ENCODE results near the gene BTN2A1.

Gene BTN2A1

DNA sequence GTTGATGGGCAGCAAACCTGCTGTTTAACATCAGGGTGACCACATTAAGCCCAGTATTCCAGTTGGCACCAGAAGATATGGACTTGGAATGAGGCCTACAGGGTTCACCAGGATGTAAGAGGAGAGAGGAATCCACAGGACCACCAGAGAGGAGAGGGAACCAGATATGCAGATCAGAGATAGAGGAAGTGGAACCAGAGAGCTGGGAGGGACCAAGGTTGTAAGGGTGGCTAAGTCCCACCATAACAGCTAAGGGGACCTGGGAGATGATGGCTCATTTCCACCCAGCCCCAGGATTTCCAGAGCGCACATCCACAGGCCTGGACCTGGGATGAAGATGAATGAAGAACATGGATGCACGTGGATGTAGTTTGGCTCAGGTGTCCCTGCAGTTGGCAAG, 11.1 kb downstream of the BTN2A1 start:
- DNase-seq (ENCODE audit: low spot score) = no peak

- no peak for DNase-seq (ENCODE audit: low spot score)
Observed at GRCh38 chr6:26470643-26471042, 12.9 kb downstream of the BTN2A1 start.

DNA sequence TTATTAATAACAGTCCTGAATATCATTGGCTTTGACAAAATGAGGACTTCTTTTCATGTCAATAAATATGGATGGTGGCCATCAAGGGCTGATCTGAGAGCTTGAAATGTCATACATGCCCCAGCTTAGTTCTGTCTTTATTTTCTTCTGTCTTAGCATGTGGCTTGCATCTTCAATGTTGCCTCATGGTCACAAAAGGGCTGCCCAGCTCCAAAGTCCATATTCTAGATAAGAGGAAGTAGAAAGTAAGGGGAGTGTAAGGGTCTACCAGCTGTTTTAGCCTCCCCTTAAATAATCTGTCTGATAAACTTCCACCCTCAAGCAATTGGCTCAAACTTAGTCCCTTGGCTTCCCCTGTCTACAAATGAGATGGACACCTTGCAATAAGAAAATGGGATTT, 14.2 kb downstream of the BTN2A1 start:
- no peak for DNase-seq (ENCODE audit: low spot score)

DNA sequence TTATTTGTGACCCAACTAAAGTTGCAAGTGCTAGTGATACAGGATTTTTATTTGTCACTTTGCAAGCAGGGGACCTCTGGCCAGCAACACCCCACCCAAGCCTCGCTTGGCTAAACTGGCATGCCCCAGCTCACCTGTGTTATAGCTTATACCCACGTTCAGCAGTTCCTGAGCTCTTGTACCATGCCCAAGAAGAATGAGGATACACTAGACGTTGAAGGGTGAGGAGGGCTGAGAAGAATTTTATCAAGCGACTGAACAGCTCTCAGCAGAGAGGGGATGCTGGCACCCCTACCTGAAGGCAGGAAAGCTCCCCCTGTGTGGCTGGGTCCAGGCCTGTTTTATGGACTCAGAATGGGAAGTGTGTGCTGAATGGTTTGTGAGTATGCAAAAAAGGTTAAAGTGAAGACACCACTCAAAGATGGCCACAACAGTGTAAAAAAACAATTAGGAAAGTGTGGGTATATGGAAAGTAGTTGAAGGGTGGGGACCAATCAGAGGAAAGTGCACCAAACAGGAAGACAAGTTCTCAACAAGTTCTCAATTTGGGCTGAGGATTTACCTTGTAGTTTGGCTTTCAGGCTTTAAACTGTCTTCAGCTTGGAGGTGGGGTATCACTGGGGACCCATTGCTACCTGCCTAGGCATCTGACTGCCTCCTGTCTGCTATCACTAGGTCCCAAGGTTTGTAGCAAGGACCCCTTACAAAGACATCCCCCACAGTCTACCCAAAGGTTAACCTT, 15.0 kb downstream of the BTN2A1 start:
- DNase-seq (ENCODE audit: low spot score) = no peak

- DNase-seq (ENCODE audit: low spot score) = no peak
Observed at GRCh38 chr6:26473429-26473757, 15.6 kb downstream of the BTN2A1 start.

- DNase-seq (ENCODE audit: low spot score) = peak; percentile 96
Observed at GRCh38 chr6:26473758-26474438, 16.1 kb downstream of the BTN2A1 start.

GRCh38 chr6:26474439-26474881, 16.7 kb downstream of the BTN2A1 start:
- DNase-seq (ENCODE audit: low spot score) = no peak

- no peak for DNase-seq (ENCODE audit: low spot score)
Observed at GRCh38 chr6:26475823-26476729, 18.3 kb downstream of the BTN2A1 start.

GRCh38 chr6:26476896-26477295, 19.1 kb downstream of the BTN2A1 start:
- DNase-seq (ENCODE audit: low spot score) = no peak

GRCh38 chr6:26477426-26477825, 19.7 kb downstream of the BTN2A1 start:
- DNase-seq (ENCODE audit: low spot score) = no peak

DNA sequence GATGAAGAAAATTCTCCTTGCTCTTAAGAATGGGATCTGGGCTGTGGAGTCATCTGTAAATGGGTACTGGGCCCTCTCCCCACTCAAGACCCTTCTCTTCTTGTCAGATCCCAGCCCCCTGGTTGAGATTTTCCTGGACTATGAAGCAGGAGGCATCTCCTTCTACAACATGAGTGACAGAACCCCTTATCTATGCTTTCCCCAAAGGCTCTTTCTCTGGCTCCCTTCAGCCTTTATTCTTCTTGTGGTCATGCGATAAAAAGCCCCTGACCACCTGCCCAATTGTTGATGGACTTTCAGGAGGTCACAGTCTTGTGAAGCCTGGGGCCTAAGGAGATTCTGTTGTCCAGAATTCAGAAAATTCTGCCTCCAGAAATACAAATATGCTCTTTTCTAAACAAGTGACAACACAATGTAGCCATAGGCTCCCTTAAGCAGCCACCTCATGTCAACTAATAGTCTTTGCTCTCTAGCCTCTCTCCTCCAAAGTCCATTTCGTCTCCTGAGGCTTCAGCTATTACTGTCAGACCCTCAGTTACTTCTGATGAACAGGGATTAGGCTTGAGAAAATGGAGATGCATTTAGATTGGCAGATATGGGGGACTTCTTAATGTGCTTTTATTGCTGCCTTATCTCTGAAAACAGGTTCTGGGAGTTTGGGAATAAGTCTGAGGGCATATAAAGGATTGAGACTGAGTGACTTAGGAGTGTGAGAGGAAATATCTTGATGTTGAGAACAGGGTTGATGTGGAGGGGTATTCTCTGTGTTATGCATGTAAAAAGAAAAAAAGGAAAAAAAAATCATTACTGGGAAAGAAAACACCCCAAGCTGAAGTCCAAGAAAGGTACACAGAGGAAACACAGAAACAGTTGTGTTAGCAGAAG, 20.6 kb downstream of the BTN2A1 start:
- no peak for DNase-seq (ENCODE audit: low spot score)

DNA sequence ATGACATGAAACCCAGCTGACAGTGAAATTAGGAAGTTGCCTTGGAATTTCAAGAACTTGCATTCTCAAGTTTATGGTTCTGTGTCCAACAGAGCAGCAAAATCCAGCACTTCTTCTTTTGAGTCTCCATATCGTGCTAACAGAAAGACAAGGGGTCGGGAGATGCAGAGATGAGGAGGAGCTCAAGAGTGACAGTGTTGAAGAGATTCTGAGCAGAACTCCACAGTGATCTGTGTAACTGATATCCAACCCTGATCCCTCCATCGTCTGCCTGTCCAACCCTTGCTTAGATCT, 21.2 kb downstream of the BTN2A1 start:
- no peak for DNase-seq (ENCODE audit: low spot score)

- no peak for DNase-seq (ENCODE audit: low spot score)
Observed at GRCh38 chr6:26482338-26482737, 24.6 kb downstream of the BTN2A1 start.

DNA sequence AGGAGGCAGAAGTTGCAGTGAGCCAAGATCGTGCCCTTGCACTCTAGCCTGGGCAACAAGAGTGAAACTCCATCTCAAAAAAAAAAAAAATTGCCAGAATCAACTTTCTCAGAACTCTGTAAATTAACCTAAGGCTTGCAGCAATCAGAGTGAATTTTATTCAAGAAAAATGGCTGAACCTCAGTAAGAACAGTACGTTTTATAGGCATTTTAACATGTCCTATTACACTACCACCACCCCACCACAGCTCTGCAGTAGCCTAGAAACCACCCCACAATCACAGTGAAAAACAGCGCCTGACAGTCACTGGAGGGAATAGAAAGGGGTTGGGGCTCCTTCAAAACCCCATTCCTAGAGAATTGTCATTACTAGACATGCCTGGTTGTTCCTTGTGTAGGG, 26.0 kb downstream of the BTN2A1 start:
- DNase-seq (ENCODE audit: low spot score) = no peak

GRCh38 chr6:26484161-26484560, 26.4 kb downstream of the BTN2A1 start:
- DNase-seq (ENCODE audit: low spot score) = no peak

GRCh38 chr6:26485112-26485780, 27.5 kb downstream of the BTN2A1 start:
- no peak for DNase-seq (ENCODE audit: low spot score)

DNA sequence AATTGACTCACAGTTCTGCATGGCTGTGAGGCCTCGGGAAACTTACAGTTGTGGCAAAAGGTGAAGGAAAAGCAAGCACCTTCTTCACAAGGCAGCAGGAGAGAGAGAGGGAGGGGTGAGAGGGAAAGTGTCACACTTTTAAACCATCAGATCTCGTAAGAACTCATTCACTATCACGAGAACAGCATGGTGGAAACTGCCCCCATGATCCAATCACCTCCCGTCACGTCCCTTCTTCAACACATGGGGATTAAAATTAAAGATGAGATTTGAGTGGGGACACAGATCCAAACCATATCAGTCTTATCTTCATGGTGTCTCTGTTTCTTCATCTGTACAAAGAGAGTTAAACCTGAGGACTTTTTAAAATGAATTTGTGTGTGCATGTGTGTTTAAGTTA, 28.6 kb downstream of the BTN2A1 start:
- no peak for DNase-seq (ENCODE audit: low spot score)

GRCh38 chr6:26487466-26487865, 29.7 kb downstream of the BTN2A1 start:
- DNase-seq (ENCODE audit: low spot score) = no peak

DNA sequence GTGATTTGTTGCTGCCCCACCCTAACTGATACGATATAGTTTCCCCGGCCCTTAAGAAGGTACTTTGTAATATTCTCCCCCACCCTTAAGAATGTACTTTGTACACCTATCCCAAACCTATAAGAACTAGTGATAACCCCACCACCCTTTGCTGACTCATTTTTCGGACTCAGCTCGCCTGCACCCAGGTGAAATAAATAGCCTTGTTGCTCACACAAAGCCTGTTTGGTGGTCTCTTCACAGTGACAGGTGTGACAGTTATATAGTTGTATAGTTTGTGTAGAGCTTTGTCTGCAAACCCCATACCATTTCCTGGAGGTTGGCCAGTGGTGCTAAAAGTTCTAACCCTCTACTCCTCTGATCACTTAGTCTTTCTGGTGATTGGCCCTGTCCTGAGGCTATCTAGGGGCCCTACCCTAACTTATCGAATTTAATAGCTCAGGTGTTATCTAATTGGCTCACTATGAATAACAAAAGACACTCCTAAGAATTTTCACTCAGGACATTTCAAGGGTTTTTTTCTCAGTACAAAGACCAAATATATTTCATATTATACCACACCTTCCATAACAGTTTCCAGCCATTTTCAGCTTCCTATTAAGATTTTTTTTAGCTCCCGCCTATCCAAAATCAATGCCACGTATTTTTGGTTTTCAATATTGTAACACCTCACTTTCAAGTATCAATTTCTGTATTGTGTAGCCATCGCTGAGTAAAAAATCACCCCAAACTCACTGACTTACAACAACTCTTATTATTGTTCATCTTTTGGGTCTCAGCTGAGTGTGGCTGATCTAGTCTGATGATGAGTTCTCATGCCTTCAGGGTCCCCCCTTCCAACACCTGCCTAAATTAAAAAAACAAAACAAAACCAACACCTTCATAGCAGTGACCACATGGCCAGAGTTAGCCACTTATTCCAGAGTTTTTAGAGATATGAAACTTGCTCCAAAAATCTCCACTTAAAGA, 32.5 kb downstream of the BTN2A1 start:
- no peak for DNase-seq (ENCODE audit: low spot score)

GRCh38 chr6:26491604-26492003, 33.8 kb downstream of the BTN2A1 start:
- DNase-seq (ENCODE audit: low spot score) = no peak
